GM23338 (cell line): Measurements from ENCODE around the gene NOSTRIN. TPM values are rescaled to one million over a fixed set of nuclear protein-coding genes. Genes with fewer than 3 reads are reported as not detected.

Source experiments
- ATAC-seq: fragments of 200-7000 bp; cut with Tn5 transposase; 3 replicates; pipeline ENCODE4 v1.9.1; 2020
- DNase-seq: peaks from one replicate; pipeline ENCODE4 v3.0.0-alpha.2; 2015; ENCODE audit warnings: low spot score
- H2AFZ ChIP-seq: fragments of 200-600 bp; sonication (generic); 2 replicates; pipeline ENCODE4 v1.8.0; 2016; ENCODE audit warnings: antibody characterized with exemption, mild to moderate bottlenecking, moderate library complexity
- H3F3A ChIP-seq: fragments of 200-600 bp; sonication (generic); replicated peaks from 2 replicates; pipeline ENCODE4 v1.8.0; 2017; ENCODE audit warnings: antibody characterized with exemption, mixed run types, low read depth
- H3K27ac ChIP-seq: fragments of 200-600 bp; sonication (generic); 2 replicates; pipeline ENCODE4 v1.6.1; 2016; ENCODE audit warnings: low read depth
- H3K27me3 ChIP-seq: fragments of 200-600 bp; sonication (generic); 2 replicates; pipeline ENCODE4 v1.8.0; 2016; ENCODE audit warnings: mild to moderate bottlenecking, mixed run types, moderate library complexity; ENCODE audit not compliant: insufficient read depth
- H3K36me3 ChIP-seq: fragments of 200-600 bp; sonication (generic); 2 replicates; pipeline ENCODE4 v1.8.0; 2016; ENCODE audit warnings: mild to moderate bottlenecking; ENCODE audit not compliant: insufficient read depth
- H3K4me1 ChIP-seq: fragments of 200-600 bp; sonication (generic); 2 replicates; pipeline ENCODE4 v1.8.0; 2016; ENCODE audit warnings: mild to moderate bottlenecking, moderate library complexity; ENCODE audit not compliant: insufficient read depth
- H3K4me2 ChIP-seq: fragments of 200-600 bp; sonication (generic); 2 replicates; pipeline ENCODE4 v1.7.1; 2017; ENCODE audit warnings: mixed run types
- H3K4me3 ChIP-seq: fragments of 200-600 bp; sonication (generic); 2 replicates; pipeline ENCODE4 v1.6.1; 2016; ENCODE audit warnings: mixed run types
- H3K79me2 ChIP-seq: fragments of 200-600 bp; sonication (generic); replicated peaks from 2 replicates; pipeline ENCODE4 v1.8.0; 2017; ENCODE audit warnings: mild to moderate bottlenecking; ENCODE audit not compliant: insufficient read depth
- H3K9me2 ChIP-seq: fragments of 200-600 bp; sonication (generic); 2 replicates; pipeline ENCODE4 v1.8.0; 2017; ENCODE audit not compliant: insufficient read depth
- H4K20me1 ChIP-seq: fragments of 200-600 bp; sonication (generic); replicated peaks from 2 replicates; pipeline ENCODE4 v1.8.0; 2017; ENCODE audit warnings: mild to moderate bottlenecking; ENCODE audit not compliant: insufficient read depth
- H3K27ac Mint-ChIP-seq: 2 replicates; pipeline ENCODE4 v1.8.0; 2020; ENCODE audit warnings: inconsistent platforms, mild to moderate bottlenecking, moderate library complexity, mixed read lengths
- H3K27me3 Mint-ChIP-seq: 3 replicates; pipeline ENCODE4 v1.8.0; 2022; ENCODE audit warnings: low read depth, mild to moderate bottlenecking, moderate library complexity, mixed read lengths, inconsistent platforms; ENCODE audit not compliant: insufficient read depth, poor library complexity
- H3K36me3 Mint-ChIP-seq: 3 replicates; pipeline ENCODE4 v1.8.0; 2021; ENCODE audit warnings: low read depth, mild to moderate bottlenecking, inconsistent platforms, moderate library complexity, mixed read lengths
- H3K4me1 Mint-ChIP-seq: 3 replicates; pipeline ENCODE4 v1.8.0; 2020; ENCODE audit warnings: mild to moderate bottlenecking, inconsistent platforms, mixed read lengths
- H3K4me3 Mint-ChIP-seq: 3 replicates; pipeline ENCODE4 v1.8.0; 2021; ENCODE audit warnings: moderate library complexity, mild to moderate bottlenecking, inconsistent platforms, mixed read lengths
- H3K9me3 Mint-ChIP-seq: 3 replicates; pipeline ENCODE4 v1.8.0; 2020; ENCODE audit warnings: moderate library complexity, mild to moderate bottlenecking, inconsistent platforms, mixed read lengths
- CREB1 ChIP-seq: fragments of 250-450 bp; sonication (Bioruptor Pico); IDR thresholded peaks from 2 replicates; pipeline ENCODE4 v1.5.0; 2020; ENCODE audit warnings: low read depth, mild to moderate bottlenecking, moderate library complexity
- CTCF ChIP-seq, 2 experiments: fragments of 200-600 bp in 1 of 2; sonication (generic) in 1 of 2; conservative IDR thresholded peaks; 2 replicates each; pipeline versions ENCODE4 v1.5.1 to v1.6.1; 2016 to 2017; ENCODE audit warnings: antibody characterized with exemption in 2 of 2, low read depth in 2 of 2, mild to moderate bottlenecking in 2 of 2, moderate library complexity in 1 of 2
- EZH2 ChIP-seq: fragments of 200-600 bp; sonication (generic); IDR thresholded peaks from one replicate; pipeline ENCODE4 v1.8.0; 2017; ENCODE audit warnings: antibody characterized with exemption, mild to moderate bottlenecking, low read depth; ENCODE audit not compliant: unreplicated experiment
- EZH2phosphoT487 ChIP-seq: fragments of 200-600 bp; sonication (generic); IDR thresholded peaks from one replicate; pipeline ENCODE4 v1.8.1; 2018; ENCODE audit warnings: antibody characterized with exemption; ENCODE audit not compliant: unreplicated experiment
- JUNB ChIP-seq: IDR thresholded peaks from one replicate; pipeline ENCODE4 v1.6.1; 2016; ENCODE audit warnings: antibody characterized with exemption; ENCODE audit not compliant: unreplicated experiment
- NANOG ChIP-seq: IDR thresholded peaks from 2 replicates; pipeline ENCODE4 v1.6.1; 2016; ENCODE audit warnings: antibody characterized with exemption, borderline replicate concordance
- POLR2AphosphoS5 ChIP-seq: IDR thresholded peaks from 2 replicates; pipeline ENCODE4 v1.6.1; 2016; ENCODE audit warnings: antibody characterized with exemption, low read depth
- REST ChIP-seq: IDR thresholded peaks from one replicate; pipeline ENCODE4 v1.6.1; 2018; ENCODE audit warnings: antibody characterized with exemption; ENCODE audit not compliant: unreplicated experiment
- STAT1 ChIP-seq: IDR thresholded peaks from one replicate; pipeline ENCODE4 v1.6.1; 2016; ENCODE audit warnings: antibody characterized with exemption; ENCODE audit not compliant: unreplicated experiment
- ZNF114 ChIP-seq: fragments of 250-450 bp; sonication (Bioruptor Pico); IDR thresholded peaks from 2 replicates; pipeline ENCODE4 v1.5.0; 2020; ENCODE audit warnings: mild to moderate bottlenecking, moderate library complexity
- ZNF331 ChIP-seq: fragments of 250-450 bp; sonication (Bioruptor Pico); IDR thresholded peaks from 2 replicates; pipeline ENCODE4 v1.5.0; 2020; ENCODE audit warnings: low read depth, mild to moderate bottlenecking, moderate library complexity
- ZNF462 ChIP-seq: fragments of 250-450 bp; sonication (Bioruptor Pico); IDR thresholded peaks from 2 replicates; pipeline ENCODE4 v1.5.0; 2020; ENCODE audit warnings: mild to moderate bottlenecking, moderate library complexity
- polyA plus RNA-seq: library from polyadenylated mRNA; unstranded; fragments of >200 nt; fragmentation: Nextera tagmentation; extraction: Ambion mirVana; gene quantifications from 2 replicates; pipeline ENCODE4 v1.2.1, GENCODE V29; 2016
- total RNA-seq: library from RNA; depleted of rRNA; stranded (reverse); fragments of >200 nt; shearing (Covaris generic); gene quantifications from 2 replicates; pipeline ENCODE4 v1.2.3, GENCODE V29; 2014

Gene NOSTRIN
- total and polyA plus RNA-seq, 2 experiments from 2014 or later: 1.8 TPM; not detected in 1

- TF ChIP-seq CTCF (conservative IDR thresholded peaks at IDR 0.05; ENCODE audit: low read depth in 2 of 2) (no peak), ZNF331 (CRISPR knock-in tag) (no peak), ZNF462 (CRISPR knock-in tag) (no peak), JUNB (no peak), POLR2AphosphoS5 (no peak)
These were observed 20.2 kb upstream of the NOSTRIN start (continued) for GRCh38 chr2:168782271-168782670.

- Mint-ChIP-seq H3K4me3 (no peak overlapping the region), H3K27me3 (peaks cover 4% of the 10 kb centered on the region), H3K9me3 (no peaks in the 10 kb centered on the region), H3K4me1 (peaks cover 33% of the 10 kb centered on the region), H3K36me3 (no peaks in the 10 kb centered on the region), H3K27ac (no peak overlapping the region)
- Histone ChIP-seq H3K9me2 (peaks cover 11% of the 10 kb centered on the region), H2AFZ (no peak overlapping the region), H3K4me1 (peaks cover 36% of the 10 kb centered on the region), H3K4me3 (no peak overlapping the region), H3F3A (no peaks in the 10 kb centered on the region), H3K27ac (no peak overlapping the region), H3K79me2 (no peaks in the 10 kb centered on the region), H3K36me3 (no peaks in the 10 kb centered on the region), H4K20me1 (no peaks in the 10 kb centered on the region), H3K27me3 (no peaks in the 10 kb centered on the region), H3K4me2 (no peak overlapping the region)
- ATAC-seq: no peak
- no peak for DNase-seq
- TF ChIP-seq CREB1: no peak
- no peak for TF ChIP-seq ZNF331 (CRISPR knock-in tag)
- TF ChIP-seq POLR2AphosphoS5: no peak
- no peak for TF ChIP-seq REST
- no peak for TF ChIP-seq ZNF114 (CRISPR knock-in tag)
- TF ChIP-seq STAT1: no peak
- TF ChIP-seq EZH2: no peak
- TF ChIP-seq JUNB: no peak
- TF ChIP-seq NANOG: no peak
- no peak for TF ChIP-seq EZH2phosphoT487
These were observed 17.4 kb upstream of the NOSTRIN start for GRCh38 chr2:168784993-168785392.
